ENCODE data around the gene NDUFB7. TPM values are rescaled to one million over a fixed set of nuclear protein-coding genes. Genes with fewer than 3 reads are reported as not detected.

NDUFB7 gene
- total and polyA plus RNA-seq, 2 experiments from 2014 or later: 289 to 463 TPM

GRCh38 chr19:14577264-14577663 lies 5.4 kb upstream of the NDUFB7 start:
- H3K9me2 ChIP-seq (ENCODE audit: insufficient read depth): no peaks in the 10 kb centered on the region
- no peaks in the 10 kb centered on the region for H3K27me3 ChIP-seq (ENCODE audit: insufficient read depth)
- Mint-ChIP-seq H3K27ac (no peak overlapping the region), H3K4me3 (no peak overlapping the region), H3K9me3 (peaks cover 21% of the 10 kb centered on the region), H3K27me3 (ENCODE audit: insufficient read depth, low read depth, poor library complexity) (peaks cover 7% of the 10 kb centered on the region), H3K4me1 (0 out of 3 replicates have a peak, but pooled peaks cover 3% of the 10 kb centered on the region), H3K36me3 (ENCODE audit: low read depth) (no peaks in the 10 kb centered on the region)
- H3K36me3 ChIP-seq (ENCODE audit: insufficient read depth): no peaks in the 10 kb centered on the region
- H4K20me1 ChIP-seq (replicated peaks; ENCODE audit: insufficient read depth): no peaks in the 10 kb centered on the region
- H3K4me2 ChIP-seq: no peak overlapping the region
- TF ChIP-seq POLR2AphosphoS5 (IDR thresholded peaks at IDR 0.05; ENCODE audit: low read depth) (no peak), EZH2phosphoT487 (IDR thresholded peaks at IDR 0.05; ENCODE audit: unreplicated experiment) (no peak), ZNF462 (CRISPR knock-in tag; IDR thresholded peaks at IDR 0.05) (no peak), REST (IDR thresholded peaks at IDR 0.05; ENCODE audit: unreplicated experiment) (no peak), NANOG (IDR thresholded peaks at IDR 0.05; ENCODE audit: borderline replicate concordance) (no peak), ZNF331 (CRISPR knock-in tag; IDR thresholded peaks at IDR 0.05; ENCODE audit: low read depth) (no peak), STAT1 (IDR thresholded peaks at IDR 0.05; ENCODE audit: unreplicated experiment) (no peak), JUNB (IDR thresholded peaks at IDR 0.05; ENCODE audit: unreplicated experiment) (no peak), EZH2 (IDR thresholded peaks at IDR 0.05; ENCODE audit: low read depth, unreplicated experiment) (no peak), CREB1 (CRISPR knock-in tag; IDR thresholded peaks at IDR 0.05; ENCODE audit: low read depth) (no peak), CTCF (conservative IDR thresholded peaks at IDR 0.05; ENCODE audit: low read depth in 2 of 2) (no peak), ZNF114 (CRISPR knock-in tag; IDR thresholded peaks at IDR 0.05) (no peak), ETS1 (IDR thresholded peaks at IDR 0.05) (no peak)
- no peak overlapping the region for H3K4me3 ChIP-seq
- ATAC-seq: no peak
- H3K27ac ChIP-seq (ENCODE audit: low read depth): no peak overlapping the region
- no peak for DNase-seq (ENCODE audit: low spot score)
- H3K79me2 ChIP-seq (replicated peaks; ENCODE audit: insufficient read depth): no peaks in the 10 kb centered on the region
- H3F3A ChIP-seq (replicated peaks; ENCODE audit: low read depth): no peaks in the 10 kb centered on the region
- H2AFZ ChIP-seq: peak overlapping the region; percentile 78
- no peaks in the 10 kb centered on the region for H3K4me1 ChIP-seq (ENCODE audit: insufficient read depth)

Measured in GM23338 (cell line).